Measurements from ENCODE around the gene SMYD3. TPM values are rescaled to one million over a fixed set of nuclear protein-coding genes. Genes with fewer than 3 reads are reported as not detected.
A peak's percentile ranks its signal among the peaks of the same experiment; 100 is the strongest.

The SMYD3 gene
- total and polyA plus RNA-seq, 9 of the 15 experiments (the other 6 are each of a cell fraction or from before 2014, with no cell fraction given): 128 to 440 (median 197) TPM

GRCh38 chr1:246213502-246213901 is 293.6 kb downstream of the SMYD3 start (continued):
- TF ChIP-seq ERF (CRISPR knock-in tag; IDR thresholded peaks at IDR 0.05): 0 out of 2 replicates have a peak, but pooled peaks have one; percentile 14
- TF ChIP-seq RAD21 (CRISPR knock-in tag; conservative IDR thresholded peaks at IDR 0.05 in 1 of 2, IDR thresholded peaks at IDR 0.05 in 1 of 2): 0 out of 4 replicates have a peak, but pooled peaks of 1 of the 2 experiments have one; percentile 5
- no peak for TF ChIP-seq SRSF9 (IDR thresholded peaks at IDR 0.05; ENCODE audit: borderline replicate concordance, low read depth, low read length)
- TF ChIP-seq, protein P1, sequence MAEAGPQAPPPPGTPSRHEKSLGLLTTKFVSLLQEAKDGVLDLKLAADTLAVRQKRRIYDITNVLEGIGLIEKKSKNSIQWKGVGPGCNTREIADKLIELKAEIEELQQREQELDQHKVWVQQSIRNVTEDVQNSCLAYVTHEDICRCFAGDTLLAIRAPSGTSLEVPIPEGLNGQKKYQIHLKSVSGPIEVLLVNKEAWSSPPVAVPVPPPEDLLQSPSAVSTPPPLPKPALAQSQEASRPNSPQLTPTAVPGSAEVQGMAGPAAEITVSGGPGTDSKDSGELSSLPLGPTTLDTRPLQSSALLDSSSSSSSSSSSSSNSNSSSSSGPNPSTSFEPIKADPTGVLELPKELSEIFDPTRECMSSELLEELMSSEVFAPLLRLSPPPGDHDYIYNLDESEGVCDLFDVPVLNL (CRISPR knock-in tag; IDR thresholded peaks at IDR 0.05; ENCODE audit: low read depth): no peak
- no peak for TF ChIP-seq CHAMP1 (IDR thresholded peaks at IDR 0.05)
- TF ChIP-seq STAT5B (CRISPR knock-in tag; IDR thresholded peaks at IDR 0.05): no peak
- no peak for TF ChIP-seq SMARCC2 (IDR thresholded peaks at IDR 0.05; ENCODE audit: low read depth)
- no peak for TF ChIP-seq MEF2A (IDR thresholded peaks at IDR 0.05; ENCODE audit: control insufficient read depth, low read depth, low read length)
- no peak for TF ChIP-seq KAT7 (CRISPR knock-in tag; IDR thresholded peaks at IDR 0.05; ENCODE audit: borderline replicate concordance)
- no peak for TF ChIP-seq POLR3G (IDR thresholded peaks at IDR 0.05; ENCODE audit: extremely low read depth, insufficient read length, insufficient replicate concordance)
- no peak for TF ChIP-seq KDM4B (IDR thresholded peaks at IDR 0.05; ENCODE audit: borderline replicate concordance in 2 of 2, low read depth in 1 of 2)
- no peak for TF ChIP-seq TRIM28 (IDR thresholded peaks at IDR 0.05)
- TF ChIP-seq SRSF3 (IDR thresholded peaks at IDR 0.05; ENCODE audit: insufficient read depth, low read length): no peak
- TF ChIP-seq ESRRB (CRISPR knock-in tag; IDR thresholded peaks at IDR 0.05; ENCODE audit: borderline replicate concordance): no peak
- no peak for TF ChIP-seq TOE1 (IDR thresholded peaks at IDR 0.05; ENCODE audit: borderline replicate concordance)
- no peak for TF ChIP-seq TOE1 (CRISPR knock-in tag; IDR thresholded peaks at IDR 0.05; ENCODE audit: borderline replicate concordance, low read depth)
- TF ChIP-seq FOSL1 (tag; conservative IDR thresholded peaks at IDR 0.05): no peak
- 0 out of 2 replicates have a peak, but pooled peaks have one; percentile 31 for TF ChIP-seq SMAD3 (CRISPR knock-in tag; conservative IDR thresholded peaks at IDR 0.05)
- no peak for TF ChIP-seq RFX1 (IDR thresholded peaks at IDR 0.05)
- 0 out of 2 replicates have a peak, but pooled peaks have one; percentile 26 for TF ChIP-seq ZKSCAN3 (CRISPR knock-in tag; IDR thresholded peaks at IDR 0.05)
- TF ChIP-seq KLF6 (CRISPR knock-in tag; IDR thresholded peaks at IDR 0.05; ENCODE audit: borderline replicate concordance): 0 out of 2 replicates have a peak, but pooled peaks have one; percentile 30
- no peak for TF ChIP-seq BRCA1 (IDR thresholded peaks at IDR 0.05)
- no peak for TF ChIP-seq BRCA1 (CRISPR knock-in tag; IDR thresholded peaks at IDR 0.05)
- TF ChIP-seq RBM14 (IDR thresholded peaks at IDR 0.05; ENCODE audit: borderline replicate concordance, insufficient read depth, low read depth, low read length): no peak
- no peak for TF ChIP-seq HNRNPH1 (optimal IDR thresholded peaks at IDR 0.05; ENCODE audit: low read depth, low read length)
- no peak for TF ChIP-seq ZNF354B (CRISPR knock-in tag; IDR thresholded peaks at IDR 0.05)

Data from K562 (cell line).